ENCODE data around the gene RPS2.
"Not testable (repeated sequence)": the region's sequence is repeated elsewhere in the genome, so short reads cannot be mapped to it uniquely, and the experiment has no call there.

RPS2 gene

DNA sequence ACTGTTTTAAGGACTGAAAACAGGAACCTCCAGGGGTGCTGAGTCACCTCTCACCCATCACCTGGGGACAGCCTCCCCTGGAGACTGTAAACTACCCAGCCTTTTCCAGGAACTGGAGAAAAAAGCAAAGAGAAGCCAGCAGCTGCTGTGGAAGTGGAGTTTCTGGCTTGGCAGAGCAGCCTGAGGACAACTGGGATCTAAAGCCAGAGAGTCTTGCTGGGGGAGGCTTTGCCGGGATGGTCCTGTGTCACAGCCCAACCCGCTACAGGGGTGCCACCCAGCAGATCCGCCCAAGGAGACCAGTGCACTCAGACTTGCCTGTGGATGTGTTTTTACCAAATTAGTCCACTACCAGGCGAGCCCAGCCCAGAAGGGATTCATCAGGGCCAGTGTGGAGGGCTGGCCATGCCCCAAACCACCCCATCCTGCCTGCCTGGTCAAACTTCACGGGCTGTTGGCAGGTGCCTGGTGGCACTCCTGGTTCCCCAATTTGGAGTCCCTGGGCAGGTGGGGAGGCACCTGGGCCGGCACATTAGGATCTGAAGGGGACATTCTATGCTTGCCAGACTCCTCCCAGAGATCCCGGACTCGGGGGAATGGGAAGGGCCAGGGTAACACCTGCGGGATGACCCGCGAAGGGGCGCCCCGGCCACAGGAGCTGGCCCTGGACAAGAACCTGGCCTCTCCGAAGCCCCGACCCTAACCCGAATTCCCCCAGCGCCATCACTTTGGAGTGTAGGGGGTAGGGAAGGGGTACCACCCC lies 22.4 kb downstream of the RPS2 start:
- no peak for DNase-seq (ENCODE audit: low read depth in 3 of 3)

DNA sequence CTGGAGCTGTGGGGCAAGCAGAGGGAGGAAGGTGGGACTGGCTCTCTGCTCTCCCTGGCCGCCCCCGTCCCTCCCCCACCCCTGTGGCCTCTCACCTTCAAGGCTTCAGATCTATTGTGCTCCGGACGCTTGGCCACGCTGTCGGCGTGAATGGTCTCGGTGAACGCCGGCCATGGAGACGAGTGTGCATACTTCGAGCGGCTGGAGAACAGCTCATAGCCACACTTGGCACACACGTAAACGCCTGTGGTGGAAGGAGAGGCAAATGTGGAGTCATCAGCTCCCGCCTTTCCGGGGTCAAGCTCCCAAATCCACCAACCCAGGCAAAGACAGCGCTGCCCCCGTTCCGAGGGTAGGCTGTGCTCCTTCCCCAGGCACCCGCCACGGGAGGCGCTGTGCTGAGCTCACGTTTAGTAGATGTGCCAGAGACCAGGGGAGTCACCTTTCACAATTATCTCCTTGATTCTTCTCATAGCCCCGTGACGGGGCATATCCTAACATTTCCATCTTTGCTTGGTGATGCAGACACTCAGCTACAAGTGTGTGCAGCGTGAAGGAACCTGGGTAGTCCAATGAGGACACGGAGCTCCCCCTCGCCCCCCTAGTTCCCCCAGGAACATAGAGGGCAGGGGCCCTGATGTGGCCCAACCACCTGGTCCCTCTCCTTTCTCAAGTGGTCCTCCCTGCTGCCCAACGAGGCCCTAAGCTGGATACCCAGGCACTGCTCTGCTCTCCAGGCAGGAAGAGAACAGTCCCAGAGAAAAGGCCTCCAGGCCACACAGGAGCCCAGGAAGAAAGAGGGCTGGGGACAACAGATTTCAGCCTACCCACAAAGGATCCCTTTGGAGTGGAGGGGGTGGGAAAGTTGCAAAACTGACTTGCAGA lies 23.2 kb downstream of the RPS2 start:
- no peak for DNase-seq (ENCODE audit: low read depth in 3 of 3)

DNA sequence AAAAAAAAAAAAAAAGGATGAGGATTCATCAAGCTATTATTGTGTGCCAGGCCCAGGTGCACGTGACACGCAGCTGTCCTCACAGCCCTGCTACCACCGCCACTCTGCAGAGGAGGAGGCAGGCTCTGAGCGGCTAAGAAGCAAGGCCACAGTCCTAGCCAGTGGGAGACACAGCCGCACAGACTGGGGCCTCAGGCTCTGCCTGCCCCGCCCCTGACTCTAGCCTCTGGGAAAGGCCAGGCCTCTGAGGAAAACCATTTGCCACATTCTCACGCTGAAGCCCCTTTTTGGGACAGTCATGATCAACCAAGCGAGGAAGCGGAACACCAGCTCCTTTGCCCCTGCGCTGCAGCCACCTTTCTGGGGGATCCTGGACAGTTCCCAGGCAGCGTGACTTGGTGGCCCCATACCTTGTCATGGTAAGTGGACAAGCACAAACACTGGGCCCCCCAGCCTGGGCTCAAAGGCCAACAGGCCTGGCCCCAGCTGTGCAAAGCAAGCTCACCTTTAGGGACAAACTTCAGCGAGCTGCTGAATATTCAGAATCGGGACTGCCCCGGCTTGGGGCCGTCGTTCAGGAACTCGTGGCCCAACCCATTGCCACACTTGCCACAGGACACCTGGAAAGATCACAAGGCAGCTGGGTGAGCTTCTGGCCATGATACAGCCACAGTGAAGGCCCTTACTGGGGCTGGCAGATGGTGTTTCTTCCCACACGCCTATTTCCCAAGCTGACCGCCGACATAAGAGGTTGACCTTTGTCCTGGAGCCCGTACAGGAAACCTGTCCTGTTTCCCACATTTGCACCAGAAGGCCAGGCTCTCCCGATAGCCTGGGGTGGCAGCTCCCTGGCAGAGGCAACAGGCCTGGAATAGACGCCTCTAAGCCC lies 24.1 kb downstream of the RPS2 start:
- DNase-seq (ENCODE audit: low read depth in 3 of 3): no peak

DNA sequence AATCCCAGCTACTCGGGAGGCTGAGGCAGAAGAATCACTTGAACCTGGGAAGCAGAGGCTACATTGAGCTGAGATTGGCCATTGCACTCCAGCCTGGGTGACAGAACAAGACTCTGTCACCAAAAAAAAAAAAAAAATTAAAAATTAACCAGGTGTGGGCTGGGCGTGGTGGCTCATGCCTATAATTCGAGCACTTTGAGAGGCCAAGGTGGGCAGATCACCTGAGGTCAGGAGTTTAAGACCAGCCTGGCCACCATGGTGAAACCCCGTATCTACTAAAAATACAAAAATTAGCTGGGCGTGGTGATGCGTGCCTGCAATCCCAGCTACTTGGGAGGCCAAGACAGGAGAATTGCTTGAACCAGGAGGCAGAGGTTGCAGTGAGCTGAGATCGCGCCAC lies 24.8 kb downstream of the RPS2 start:
- DNase-seq (ENCODE audit: low read depth in 3 of 3): not testable (repeated sequence)

DNA sequence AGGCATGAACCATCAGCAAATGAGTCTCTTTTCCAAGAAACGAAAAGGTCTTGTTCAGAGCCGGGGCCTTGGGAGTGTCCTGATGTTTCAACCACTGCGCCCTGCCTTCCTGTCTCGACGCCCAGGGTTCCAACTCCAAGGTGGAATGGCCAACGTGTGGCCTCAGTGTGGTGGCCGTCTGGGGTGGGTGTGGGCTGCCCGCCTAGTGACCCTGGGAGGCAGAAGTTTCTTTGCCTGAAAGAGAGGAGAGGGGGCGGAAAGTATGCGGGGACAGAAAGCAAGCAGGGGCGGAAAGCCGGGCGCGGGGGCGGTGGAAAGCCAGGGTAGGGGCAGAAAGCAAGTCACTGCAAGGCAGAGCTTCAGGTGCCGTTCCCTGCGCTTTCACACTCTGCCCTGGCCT lies 25.7 kb downstream of the RPS2 start:
- DNase-seq (ENCODE audit: low read depth in 3 of 3): no peak

DNA sequence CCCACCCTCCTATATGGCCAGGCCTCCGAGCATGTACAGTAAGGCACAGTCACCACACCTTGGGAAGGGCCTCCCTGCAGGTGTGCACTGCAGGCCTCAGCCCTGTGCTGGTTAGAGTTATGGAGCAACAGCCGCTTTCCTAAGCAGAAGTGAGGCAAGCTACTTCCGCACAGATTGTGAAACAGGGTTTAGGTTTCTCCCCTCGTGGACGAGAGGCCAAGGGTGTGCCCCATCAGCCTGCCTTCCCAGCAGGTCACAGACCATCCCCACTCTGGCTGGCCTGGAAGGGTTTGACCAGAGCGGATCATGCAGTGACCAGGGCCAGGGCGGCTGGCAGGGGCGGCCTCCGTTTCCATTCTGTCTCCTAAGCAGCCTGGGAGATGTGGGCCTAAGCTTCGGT lies 26.3 kb downstream of the RPS2 start:
- no peak for DNase-seq (ENCODE audit: low read depth in 3 of 3)

DNA sequence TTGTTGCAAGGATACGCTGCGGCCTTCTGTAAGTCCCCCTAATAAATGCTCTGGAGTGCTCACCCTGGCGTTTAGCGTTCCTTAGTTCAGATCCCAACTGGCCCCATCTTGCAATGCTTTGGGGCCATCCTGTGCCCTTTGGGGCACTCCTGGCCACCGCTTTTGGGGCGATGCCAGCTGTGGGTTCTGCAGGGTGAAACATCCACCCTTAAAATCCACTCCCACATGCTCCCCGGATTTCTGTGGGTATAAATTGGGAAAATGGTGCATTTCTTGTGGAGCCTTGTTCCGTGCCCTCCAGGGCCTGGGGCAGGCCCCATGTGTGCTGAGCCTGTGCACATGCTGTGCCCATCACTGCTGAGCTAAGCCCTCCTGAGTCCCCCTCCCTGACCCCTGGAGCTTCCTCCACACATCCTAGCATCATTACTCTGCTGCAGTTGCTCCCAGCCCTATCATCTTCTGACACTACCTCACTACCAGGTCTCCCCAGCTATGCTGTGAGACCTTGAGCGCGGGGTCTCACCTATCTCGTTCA lies 27.6 kb downstream of the RPS2 start:
- no peak for DNase-seq (ENCODE audit: low read depth in 3 of 3)

DNA sequence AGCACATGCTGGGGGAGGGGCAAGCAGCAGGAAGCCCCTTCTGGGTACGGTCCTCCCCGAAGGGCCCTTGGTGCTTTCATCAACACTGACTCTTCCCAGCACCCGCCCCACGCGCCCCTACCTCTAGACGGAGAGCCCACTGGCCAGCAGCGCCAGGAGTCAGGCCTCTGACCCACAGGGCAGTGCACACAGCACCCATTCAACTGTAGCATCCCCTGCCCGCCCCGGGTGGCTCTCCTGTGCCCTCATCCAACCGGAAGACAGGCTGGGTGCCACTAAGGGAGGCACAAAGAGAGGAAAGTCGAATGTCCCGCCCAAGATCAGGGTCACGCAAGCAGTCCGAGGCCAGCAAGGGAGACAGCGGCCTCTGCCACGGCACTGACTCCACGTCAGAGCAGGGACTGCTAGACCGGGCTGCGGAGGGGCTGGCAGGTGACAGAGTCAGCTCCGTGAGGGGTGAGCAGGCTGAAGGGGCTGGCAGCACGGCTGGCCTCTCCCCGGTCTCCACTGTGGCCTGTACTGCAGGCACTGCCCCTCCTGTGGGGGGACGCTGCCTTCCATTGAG lies 31.4 kb downstream of the RPS2 start:
- DNase-seq (ENCODE audit: low read depth in 3 of 3): no peak

DNA sequence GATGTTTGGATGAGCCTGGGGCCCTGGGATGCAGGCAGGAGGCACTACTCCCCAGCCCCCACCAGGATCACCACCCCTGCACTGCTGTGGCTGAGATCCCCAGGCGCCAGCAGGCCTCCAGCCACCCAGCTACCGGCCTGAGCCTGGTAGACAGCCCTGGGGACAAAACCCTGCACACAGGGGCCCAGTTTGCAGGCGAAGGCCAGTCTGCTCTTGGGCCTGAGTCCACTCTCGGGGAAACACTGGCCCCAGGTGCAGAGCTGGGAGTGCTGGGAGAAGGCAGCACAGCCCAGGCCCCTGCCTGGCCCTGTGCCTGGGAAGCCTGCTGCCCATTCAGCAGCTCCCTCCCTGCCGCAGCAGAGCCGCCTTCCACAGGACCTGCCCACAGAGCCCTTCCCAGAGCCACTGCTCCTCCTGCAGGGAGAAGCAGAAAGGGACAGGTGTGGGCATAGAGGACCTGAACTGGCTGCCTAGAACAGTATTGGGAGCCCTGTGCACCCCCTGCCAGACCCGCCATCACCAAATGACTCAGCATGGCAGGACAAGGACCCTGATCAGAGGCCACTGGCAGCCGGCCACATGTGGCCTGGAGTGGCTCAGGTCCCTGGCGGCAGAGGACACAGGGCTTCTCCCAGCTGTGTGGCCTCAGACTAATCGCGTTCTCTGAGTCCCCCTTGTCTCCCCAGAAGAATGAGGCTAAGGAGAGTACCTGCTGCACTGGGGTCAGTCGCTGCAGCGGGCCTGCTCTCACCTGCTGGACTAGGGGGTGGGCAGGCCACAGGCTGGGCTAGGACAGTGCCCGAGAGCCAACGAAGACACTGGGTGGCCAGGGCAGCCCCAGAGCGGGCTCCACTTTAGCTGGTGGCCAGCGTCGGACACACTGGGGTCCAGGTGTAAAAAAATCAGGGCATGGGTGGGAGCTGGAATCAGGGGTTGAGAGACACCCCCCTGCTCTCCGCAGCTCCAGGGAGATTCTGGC lies 32.3 kb downstream of the RPS2 start:
- DNase-seq (ENCODE audit: low read depth in 3 of 3): no peak

DNA sequence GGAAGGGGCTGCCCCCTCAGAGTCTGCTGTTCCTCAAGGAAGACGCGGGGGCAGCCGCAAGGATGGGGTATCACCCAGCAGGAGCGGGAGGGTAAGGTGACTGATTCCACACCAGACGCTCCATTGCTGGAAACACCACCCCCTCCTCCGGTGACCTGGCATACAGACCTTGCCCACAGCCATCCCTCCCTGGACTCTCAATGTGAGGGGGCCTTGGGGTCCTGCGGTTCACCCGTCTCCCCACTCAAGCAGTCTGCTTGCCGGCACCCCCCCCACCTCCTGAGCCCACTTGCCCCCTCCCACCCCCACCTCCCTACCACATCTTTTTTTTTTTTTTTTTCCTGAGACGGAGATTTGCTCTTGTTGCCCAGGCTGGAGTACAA lies 34.3 kb downstream of the RPS2 start:
- no peak for DNase-seq (ENCODE audit: low read depth in 3 of 3)

DNA sequence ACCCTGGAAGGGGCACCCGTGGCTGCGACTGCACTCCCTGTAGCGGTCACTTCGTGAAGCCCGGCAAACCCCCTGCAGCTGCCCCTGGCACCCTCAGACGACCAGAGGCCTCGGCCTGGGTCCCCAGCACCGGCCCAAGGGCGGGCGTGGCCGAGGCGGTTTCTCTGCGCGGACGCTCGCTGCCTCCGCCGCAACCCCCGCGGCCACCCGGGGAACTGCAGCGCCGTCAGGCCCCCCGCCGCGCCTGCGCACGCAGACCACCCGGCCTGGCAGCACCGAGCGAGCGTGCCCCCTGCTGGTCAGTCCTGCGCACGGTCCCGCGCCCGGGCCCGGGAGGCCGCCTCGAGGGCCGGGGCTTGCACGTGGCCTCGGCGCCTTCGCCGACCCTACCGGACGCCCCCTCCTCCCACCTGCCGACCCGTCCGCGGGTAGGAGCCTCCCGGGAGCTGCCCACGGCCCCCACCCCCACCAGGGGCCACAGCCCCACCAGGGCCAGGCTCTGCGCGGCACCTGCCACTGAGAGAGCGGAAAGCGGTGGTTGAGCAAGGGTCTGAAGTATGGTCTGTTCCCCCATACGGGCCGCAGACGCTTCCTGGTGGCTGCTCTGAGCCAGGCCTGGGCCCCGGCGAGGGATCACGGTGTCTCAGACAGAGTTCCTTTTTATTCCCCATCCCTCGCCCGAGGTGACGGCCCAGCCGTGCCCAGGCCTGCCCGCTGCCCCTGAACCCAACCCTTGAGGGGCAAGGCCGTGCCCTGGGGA lies 34.9 kb downstream of the RPS2 start:
- DNase-seq (ENCODE audit: low read depth in 3 of 3): peak; percentile 82 to 91 (median 88)

DNA sequence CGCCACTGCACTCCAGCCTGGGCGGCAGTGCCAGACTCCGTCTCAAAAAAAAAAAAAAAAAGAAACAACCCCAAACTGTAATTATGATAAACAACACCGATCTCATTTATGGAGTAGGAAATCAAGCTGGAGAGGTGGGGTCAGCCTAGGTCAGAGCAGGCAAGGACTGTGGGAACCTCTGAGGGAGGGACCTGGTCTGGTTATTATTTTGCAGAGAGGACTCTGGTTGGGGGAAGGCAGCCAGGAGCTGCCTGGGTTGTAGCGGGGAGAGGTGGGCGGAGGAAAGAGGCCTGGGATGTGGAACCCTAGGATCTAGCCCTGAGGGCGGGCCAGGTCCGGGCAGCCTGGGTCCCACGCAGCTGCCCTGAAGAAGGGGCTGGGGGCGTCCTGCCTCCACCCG lies 35.5 kb downstream of the RPS2 start:
- no peak for DNase-seq (ENCODE audit: low read depth in 3 of 3)

DNA sequence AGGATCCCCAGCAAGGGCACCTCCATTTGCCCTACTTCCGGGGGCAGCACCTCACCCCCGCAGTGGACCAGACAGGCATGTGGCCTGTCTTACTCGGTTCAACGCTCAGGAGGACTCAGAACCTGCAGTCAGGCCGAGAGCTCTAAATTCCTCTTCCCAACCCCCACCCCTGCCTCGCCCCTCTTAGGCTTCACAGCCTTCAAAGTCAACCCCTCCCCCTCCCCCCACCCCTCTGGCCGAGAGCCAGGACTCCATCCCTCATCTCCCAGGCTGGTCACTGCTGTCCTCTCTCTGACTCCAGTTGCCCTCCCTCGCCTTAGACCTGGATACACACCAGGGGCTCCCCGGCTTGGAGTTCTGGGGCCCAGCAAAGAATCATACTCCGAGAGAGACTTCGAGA lies 38.4 kb downstream of the RPS2 start:
- no peak for DNase-seq (ENCODE audit: low read depth in 3 of 3)

DNA sequence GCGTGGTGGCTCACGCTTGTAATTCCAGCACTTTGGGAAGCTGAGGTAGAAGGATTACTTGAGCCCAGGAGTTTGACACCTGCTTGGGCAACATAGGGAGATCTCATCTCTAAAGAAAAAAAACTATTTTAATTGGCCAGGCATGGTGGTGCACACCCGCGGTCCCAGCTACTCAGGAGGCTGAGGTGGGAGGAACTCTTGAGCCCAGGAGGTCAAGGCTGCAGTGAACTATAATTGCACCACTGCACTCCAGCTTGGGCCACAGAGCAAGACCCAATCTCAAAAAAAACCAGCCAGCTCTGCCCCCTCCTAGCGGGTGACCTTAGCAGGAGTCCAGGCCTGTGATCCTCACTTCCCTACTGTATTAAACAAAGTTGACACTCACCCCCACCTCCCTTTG lies 40.5 kb downstream of the RPS2 start:
- no peak for DNase-seq (ENCODE audit: low read depth in 3 of 3)

DNA sequence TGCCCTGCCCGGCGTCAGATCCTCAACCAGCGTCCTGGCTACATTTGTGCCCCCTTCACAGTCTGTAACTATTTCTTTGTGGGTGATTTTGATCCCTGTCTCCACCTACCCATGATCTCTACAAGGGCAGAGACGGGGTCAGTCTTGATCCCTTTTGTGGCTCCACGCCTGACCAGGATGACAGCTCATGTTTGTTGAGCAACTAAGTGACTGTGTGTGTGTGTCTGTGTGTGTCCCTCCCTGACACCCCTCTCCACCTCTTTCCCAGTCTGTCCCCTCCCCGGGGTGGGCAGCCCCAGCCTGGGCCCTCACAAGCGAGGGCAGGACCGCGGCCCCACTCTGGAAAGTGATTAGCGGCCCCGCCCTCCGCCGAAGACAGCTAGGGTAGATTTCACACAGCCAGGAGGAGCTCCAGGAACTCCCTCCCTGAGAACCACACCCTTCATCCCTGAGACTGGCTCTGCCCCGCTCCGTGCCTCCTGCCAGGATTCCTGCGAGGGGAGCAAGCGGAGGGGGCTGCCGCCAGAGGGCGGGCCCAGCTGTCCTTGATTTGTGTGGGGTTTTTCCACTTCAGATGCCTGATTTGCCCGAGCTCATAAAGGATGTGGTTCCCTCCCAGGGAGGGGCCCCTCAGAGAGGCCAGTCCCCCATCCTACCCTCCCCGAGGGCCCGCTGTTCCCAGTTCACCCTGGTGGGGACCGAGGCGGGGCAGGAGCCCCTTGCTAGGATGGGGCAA lies 41.2 kb downstream of the RPS2 start:
- no peak for DNase-seq (ENCODE audit: low read depth in 3 of 3)

DNA sequence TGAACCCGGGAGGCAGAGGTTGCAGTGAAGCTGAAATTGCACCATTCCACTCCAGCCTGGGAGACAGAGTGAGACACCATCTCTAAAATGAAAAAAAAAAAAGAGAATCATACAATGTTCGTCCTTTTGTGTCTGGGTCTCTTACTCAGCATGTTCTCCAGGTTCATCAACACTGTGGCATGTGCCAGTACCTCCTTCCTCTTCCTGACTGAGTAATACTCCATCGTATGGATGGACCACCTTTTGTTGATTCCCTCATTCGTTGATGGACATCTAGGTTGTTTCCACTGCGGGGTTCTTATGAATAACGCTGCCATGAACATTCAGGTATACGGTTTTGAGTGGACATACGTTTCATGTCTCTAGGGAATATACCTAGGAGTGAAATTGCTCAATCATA lies 42.3 kb downstream of the RPS2 start:
- no peak for DNase-seq (ENCODE audit: low read depth in 3 of 3)

DNA sequence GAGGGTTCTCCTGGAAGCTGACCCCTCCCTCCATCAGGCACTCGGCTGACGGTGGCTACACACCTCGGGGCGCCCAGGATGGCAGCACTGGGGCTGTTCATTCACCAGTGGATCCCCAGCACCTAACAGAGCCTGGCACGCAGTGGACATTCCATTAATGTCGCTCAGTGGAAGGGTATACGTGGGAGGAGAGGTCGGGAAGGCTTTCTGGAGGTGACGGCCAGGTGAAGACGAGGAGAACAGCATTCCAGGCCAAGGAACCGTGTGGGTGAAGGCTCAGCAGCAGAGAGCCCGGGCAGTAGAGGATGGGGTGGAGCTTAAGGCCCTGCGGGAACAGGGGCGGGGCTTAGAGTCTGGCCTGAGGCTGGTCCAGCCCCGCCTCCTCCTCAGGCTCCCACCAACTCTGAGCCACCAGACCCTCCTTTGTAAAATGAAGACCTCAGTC lies 43.9 kb downstream of the RPS2 start:
- no peak for DNase-seq (ENCODE audit: low read depth in 3 of 3)

DNA sequence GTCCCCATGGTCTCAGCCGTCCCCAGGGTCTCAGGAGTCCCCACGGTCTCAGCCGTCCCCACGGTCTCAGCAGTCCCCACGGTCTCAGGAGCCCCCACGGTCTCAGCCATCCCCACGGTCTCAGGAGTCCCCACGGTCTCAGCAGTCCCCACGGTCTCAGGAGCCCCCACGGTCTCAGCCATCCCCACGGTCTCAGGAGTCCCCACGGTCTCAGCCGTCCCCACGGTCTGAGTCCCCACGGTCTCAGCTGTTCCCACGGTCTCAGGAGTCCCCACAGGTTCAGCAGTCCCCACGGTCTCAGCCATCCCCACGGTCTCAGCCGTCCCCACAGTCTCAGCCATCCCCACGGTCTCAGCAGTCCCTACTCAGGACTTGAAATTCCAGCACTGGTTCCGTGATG lies 44.5 kb downstream of the RPS2 start:
- DNase-seq (ENCODE audit: low read depth in 3 of 3): not testable (repeated sequence)

Measured in stimulated activated CD4-positive, alpha-beta T cell treated with anti-CD3 and anti-CD28 coated beads, TNF-alpha, amount 100 ng/mL, for 24 hours (primary cell).